Measurements from ENCODE around the gene OLFML3. TPM values are rescaled to one million over a fixed set of nuclear protein-coding genes. Genes with fewer than 3 reads are reported as not detected.

Gene OLFML3
- total RNA-seq, 3 donors from 2014 or later (not counting 1 experiment from before 2014, with no cell fraction given): 0.16 TPM; not detected in 2

DNA sequence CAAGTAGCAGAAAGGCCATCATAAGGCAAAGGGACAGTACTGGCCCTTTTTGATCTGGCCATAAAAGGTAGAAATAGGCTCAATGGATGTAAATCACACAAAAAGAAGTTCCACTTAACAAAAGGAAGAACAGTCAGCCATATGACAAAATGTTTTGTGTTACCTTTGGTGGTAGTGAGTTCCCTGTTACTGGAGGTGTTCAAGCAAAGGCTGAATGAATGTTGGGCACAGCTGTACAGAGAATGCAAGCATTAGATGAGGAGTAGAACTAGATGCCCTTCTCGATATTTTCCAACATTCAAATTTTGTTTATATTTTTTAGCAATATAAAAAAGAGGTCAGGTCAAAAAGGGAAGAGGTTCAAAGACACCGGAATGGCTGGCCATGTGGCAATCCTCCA is 20.0 kb downstream of the OLFML3 start:
- peaks cover 5 to 12% of the 10 kb centered on the region in 2 donors for H3K9me3 Mint-ChIP-seq
- Histone ChIP-seq H3K4me1 (ENCODE audit: control insufficient read depth, insufficient read depth, low read length) (no peaks in the 10 kb centered on the region), H3K9me3 (ENCODE audit: control insufficient read depth, insufficient read depth, low read length) (peaks cover 12% of the 10 kb centered on the region), H3K27me3 (ENCODE audit: control insufficient read depth, insufficient read depth, low read length) (no peaks in the 10 kb centered on the region), H3K27ac (ENCODE audit: low read length) (no peak overlapping the region), H3K36me3 (ENCODE audit: control insufficient read depth, insufficient read depth, low read length) (no peaks in the 10 kb centered on the region), H3K4me3 (ENCODE audit: low read length) (no peak overlapping the region)
- intact Hi-C loops (cut with micrococcal nuclease): no loop called here
- H3K4me3 Mint-ChIP-seq: no peak overlapping the region
- H3K36me3 Mint-ChIP-seq: peaks cover 17% of the 10 kb centered on the region
- H3K27me3 Mint-ChIP-seq (ENCODE audit: low read depth in 2 of 2): no peaks in the 10 kb centered on the region
- ATAC-seq (no peak), DNase-seq (no peak)
- TF ChIP-seq, protein P1, sequence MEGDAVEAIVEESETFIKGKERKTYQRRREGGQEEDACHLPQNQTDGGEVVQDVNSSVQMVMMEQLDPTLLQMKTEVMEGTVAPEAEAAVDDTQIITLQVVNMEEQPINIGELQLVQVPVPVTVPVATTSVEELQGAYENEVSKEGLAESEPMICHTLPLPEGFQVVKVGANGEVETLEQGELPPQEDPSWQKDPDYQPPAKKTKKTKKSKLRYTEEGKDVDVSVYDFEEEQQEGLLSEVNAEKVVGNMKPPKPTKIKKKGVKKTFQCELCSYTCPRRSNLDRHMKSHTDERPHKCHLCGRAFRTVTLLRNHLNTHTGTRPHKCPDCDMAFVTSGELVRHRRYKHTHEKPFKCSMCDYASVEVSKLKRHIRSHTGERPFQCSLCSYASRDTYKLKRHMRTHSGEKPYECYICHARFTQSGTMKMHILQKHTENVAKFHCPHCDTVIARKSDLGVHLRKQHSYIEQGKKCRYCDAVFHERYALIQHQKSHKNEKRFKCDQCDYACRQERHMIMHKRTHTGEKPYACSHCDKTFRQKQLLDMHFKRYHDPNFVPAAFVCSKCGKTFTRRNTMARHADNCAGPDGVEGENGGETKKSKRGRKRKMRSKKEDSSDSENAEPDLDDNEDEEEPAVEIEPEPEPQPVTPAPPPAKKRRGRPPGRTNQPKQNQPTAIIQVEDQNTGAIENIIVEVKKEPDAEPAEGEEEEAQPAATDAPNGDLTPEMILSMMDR (IDR thresholded peaks at IDR 0.05): no peak
- no peak overlapping the region for H3K27ac Mint-ChIP-seq
- WGBS (ENCODE audit: insufficient coverage): 100% methylated on average over 1 of the region's 2 CpGs
- peaks cover 0 to 6% of the 10 kb centered on the region in 2 donors for H3K4me1 Mint-ChIP-seq

DNA sequence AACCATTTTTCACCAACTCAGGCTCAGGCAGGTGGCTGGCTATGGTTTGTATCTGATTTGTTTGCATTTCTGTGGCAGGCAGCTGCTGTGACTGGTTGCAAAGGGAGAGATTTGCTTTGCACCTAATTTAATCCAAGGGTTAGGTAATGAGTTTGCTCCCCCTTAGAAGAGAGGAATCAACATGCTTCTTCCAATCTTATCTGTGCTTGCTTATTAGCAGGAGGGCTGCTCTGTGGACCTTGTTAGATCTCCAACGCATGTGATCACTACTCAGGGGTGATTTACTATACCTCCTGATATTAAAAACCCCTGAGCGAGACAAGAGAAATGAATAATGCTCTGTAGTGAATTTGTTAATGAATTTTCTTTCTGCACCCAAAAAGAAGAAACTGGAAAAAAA is 20.5 kb downstream of the OLFML3 start:
- H3K4me1 ChIP-seq (ENCODE audit: control insufficient read depth, insufficient read depth, low read length): no peaks in the 10 kb centered on the region
- H3K36me3 Mint-ChIP-seq: peaks cover 11% of the 10 kb centered on the region
- TF ChIP-seq, protein P1 (IDR thresholded peaks at IDR 0.05): no peak
- H3K27ac Mint-ChIP-seq: no peak overlapping the region
- intact Hi-C loops (cut with micrococcal nuclease): no loop called here
- H3K9me3 Mint-ChIP-seq: peaks cover 5 to 7% of the 10 kb centered on the region in 2 donors
- no peaks in the 10 kb centered on the region for H3K27me3 ChIP-seq (ENCODE audit: control insufficient read depth, insufficient read depth, low read length)
- peaks cover 0 to 6% of the 10 kb centered on the region in 2 donors for H3K4me1 Mint-ChIP-seq
- no peak overlapping the region for H3K27ac ChIP-seq (ENCODE audit: low read length)
- peaks cover 10% of the 10 kb centered on the region for H3K9me3 ChIP-seq (ENCODE audit: control insufficient read depth, insufficient read depth, low read length)
- no peak overlapping the region for H3K4me3 Mint-ChIP-seq
- no peaks in the 10 kb centered on the region for H3K36me3 ChIP-seq (ENCODE audit: control insufficient read depth, insufficient read depth, low read length)
- no peak overlapping the region for H3K4me3 ChIP-seq (ENCODE audit: low read length)
- ATAC-seq (no peak), DNase-seq (no peak)
- peaks cover 0 to 5% of the 10 kb centered on the region in 2 donors for H3K27me3 Mint-ChIP-seq (ENCODE audit: low read depth in 2 of 2)
- no CpG with 5 or more reads among the region's 2 CpGs for WGBS (ENCODE audit: insufficient coverage)

DNA sequence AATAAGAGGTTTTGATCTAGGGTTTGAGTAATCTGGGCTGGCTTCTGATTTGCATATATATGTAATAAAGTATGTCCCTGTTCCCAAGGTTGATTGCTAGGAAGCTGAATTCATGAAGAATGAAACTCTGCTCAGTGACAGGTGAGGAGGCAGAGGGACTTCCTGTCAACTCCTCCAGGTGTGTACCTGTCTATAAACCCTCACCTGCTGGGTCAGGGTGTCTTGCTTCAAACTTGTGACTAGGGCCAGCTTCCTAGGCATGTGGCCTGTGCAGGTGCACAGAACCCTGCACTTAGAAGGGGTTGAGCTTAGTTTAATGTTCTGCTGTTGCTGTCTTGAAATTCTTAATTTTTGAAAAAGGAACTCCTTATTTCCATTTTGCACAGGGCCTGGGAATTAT is 21.1 kb downstream of the OLFML3 start:
- H3K9me3 ChIP-seq (ENCODE audit: control insufficient read depth, insufficient read depth, low read length): peaks cover 5% of the 10 kb centered on the region
- H3K36me3 Mint-ChIP-seq: peaks cover 5% of the 10 kb centered on the region
- no peaks in the 10 kb centered on the region for H3K36me3 ChIP-seq (ENCODE audit: control insufficient read depth, insufficient read depth, low read length)
- peaks cover 0 to 6% of the 10 kb centered on the region in 2 donors for H3K4me1 Mint-ChIP-seq
- no peak overlapping the region for H3K4me3 ChIP-seq (ENCODE audit: low read length)
- intact Hi-C loops (cut with micrococcal nuclease): no loop called here
- H3K4me3 Mint-ChIP-seq: no peak overlapping the region
- TF ChIP-seq, protein P1 (IDR thresholded peaks at IDR 0.05): no peak
- ATAC-seq (no peak), DNase-seq (no peak)
- no peaks in the 10 kb centered on the region for H3K4me1 ChIP-seq (ENCODE audit: control insufficient read depth, insufficient read depth, low read length)
- peaks cover 2 to 3% of the 10 kb centered on the region in 2 donors for H3K9me3 Mint-ChIP-seq
- H3K27me3 ChIP-seq (ENCODE audit: control insufficient read depth, insufficient read depth, low read length): no peaks in the 10 kb centered on the region
- peaks cover 0 to 9% of the 10 kb centered on the region in 2 donors for H3K27me3 Mint-ChIP-seq (ENCODE audit: low read depth in 2 of 2)
- H3K27ac Mint-ChIP-seq: no peak overlapping the region
- H3K27ac ChIP-seq (ENCODE audit: low read length): no peak overlapping the region

DNA sequence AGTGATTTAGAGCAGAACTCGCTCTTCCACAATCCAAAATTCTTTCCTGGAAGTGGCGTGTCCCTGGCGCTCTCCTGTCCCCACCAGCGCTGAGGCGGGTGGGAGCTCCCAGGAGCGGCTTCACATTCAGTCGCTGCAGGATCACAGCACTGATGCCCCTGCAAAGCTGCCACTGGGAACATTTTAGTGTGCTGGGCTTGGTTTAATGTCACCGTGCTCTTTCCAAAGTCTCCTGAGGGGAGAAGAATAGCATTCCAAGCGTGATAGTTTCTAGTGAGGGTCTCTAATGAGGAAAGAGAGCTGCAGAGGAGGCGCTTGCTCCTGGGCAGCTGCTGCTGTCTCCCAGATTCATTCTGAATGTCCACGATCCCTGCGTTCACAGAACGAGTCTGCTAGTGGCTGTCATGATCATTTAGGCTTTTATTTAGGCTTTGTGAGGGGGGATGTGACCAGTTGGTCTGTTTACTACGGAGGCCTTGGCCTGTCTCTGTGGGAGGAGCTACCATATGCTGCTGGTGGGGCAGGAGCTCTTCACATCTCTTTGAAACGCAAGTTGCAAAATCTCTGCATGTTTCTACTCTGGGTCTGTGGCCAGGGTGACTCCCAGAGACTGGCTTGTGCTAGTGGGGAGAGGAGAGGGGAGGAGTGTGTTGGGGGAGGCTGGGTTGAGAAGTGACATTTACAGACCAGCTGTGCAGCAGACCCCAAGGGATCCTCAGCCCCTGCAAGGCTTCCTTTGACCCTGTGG is 23.4 kb downstream of the OLFML3 start:
- Histone ChIP-seq H3K4me3 (ENCODE audit: low read length) (no peak overlapping the region), H3K9me3 (ENCODE audit: control insufficient read depth, insufficient read depth, low read length) (no peaks in the 10 kb centered on the region), H3K27ac (ENCODE audit: low read length) (no peak overlapping the region), H3K27me3 (ENCODE audit: control insufficient read depth, insufficient read depth, low read length) (no peaks in the 10 kb centered on the region), H3K36me3 (ENCODE audit: control insufficient read depth, insufficient read depth, low read length) (no peaks in the 10 kb centered on the region), H3K4me1 (ENCODE audit: control insufficient read depth, insufficient read depth, low read length) (no peaks in the 10 kb centered on the region)
- peaks cover 9% of the 10 kb centered on the region in 2 donors for H3K27me3 Mint-ChIP-seq (ENCODE audit: low read depth in 2 of 2)
- ATAC-seq (no peak), DNase-seq (no peak)
- H3K4me1 Mint-ChIP-seq: peaks cover 0 to 6% of the 10 kb centered on the region in 2 donors
- no peak overlapping the region for H3K27ac Mint-ChIP-seq
- WGBS (ENCODE audit: insufficient coverage): 85% methylated on average over 15 of the region's 15 CpGs
- intact Hi-C loops (cut with micrococcal nuclease): no loop called here
- no peak overlapping the region for H3K4me3 Mint-ChIP-seq
- TF ChIP-seq, protein P1 (IDR thresholded peaks at IDR 0.05): no peak
- H3K9me3 Mint-ChIP-seq: no peaks in the 10 kb centered on the region
- no peaks in the 10 kb centered on the region for H3K36me3 Mint-ChIP-seq

Data from natural killer cell (primary cell).